GM18870 (cell line): Measurements from ENCODE around the gene SIDT1.
"Not testable (repeated sequence)": the region's sequence is repeated elsewhere in the genome, so short reads cannot be mapped to it uniquely, and the experiment has no call there.

Source experiments
- ATAC-seq: cut with Tn5 transposase; IDR thresholded peaks from one replicate; pipeline ENCODE4 v1.9.1; 2021; ENCODE audit warnings: moderate library complexity; ENCODE audit not compliant: unreplicated experiment

SIDT1 gene

GRCh38 chr3:113630956-113631542 lies 98.7 kb downstream of the SIDT1 start:
- no peak for ATAC-seq

- no peak for ATAC-seq
Observed at GRCh38 chr3:113631573-113631972, 99.2 kb downstream of the SIDT1 start.

- no peak for ATAC-seq
Observed at GRCh38 chr3:113634782-113635474, 102.6 kb downstream of the SIDT1 start.

- not testable (repeated sequence) for ATAC-seq
Observed at GRCh38 chr3:113636034-113636433, 103.7 kb downstream of the SIDT1 start.

GRCh38 chr3:113637756-113638155 lies 105.4 kb downstream of the SIDT1 start:
- ATAC-seq, result no peak

- ATAC-seq, result no peak
Observed at GRCh38 chr3:113638910-113639309, 106.6 kb downstream of the SIDT1 start.

GRCh38 chr3:113643583-113643982 lies 111.2 kb downstream of the SIDT1 start:
- ATAC-seq, result no peak

- no peak for ATAC-seq
Observed at GRCh38 chr3:113648524-113648923, 116.2 kb downstream of the SIDT1 start.

GRCh38 chr3:113649174-113649845 lies 117.0 kb downstream of the SIDT1 start:
- ATAC-seq, result no peak

- no peak for ATAC-seq
Observed at GRCh38 chr3:113654310-113654709, 122.0 kb downstream of the SIDT1 start.

GRCh38 chr3:113654851-113655250 lies 122.5 kb downstream of the SIDT1 start:
- no peak for ATAC-seq

- no peak for ATAC-seq
Observed at GRCh38 chr3:113658107-113658506, 125.8 kb downstream of the SIDT1 start.

GRCh38 chr3:113659101-113659541 lies 126.8 kb downstream of the SIDT1 start:
- ATAC-seq, result no peak

GRCh38 chr3:113659996-113660395 lies 127.6 kb downstream of the SIDT1 start:
- ATAC-seq, result no peak

- ATAC-seq, result no peak
Observed at GRCh38 chr3:113660458-113660857, 128.1 kb downstream of the SIDT1 start.

- ATAC-seq, result no peak
Observed at GRCh38 chr3:113660896-113661295, 128.5 kb downstream of the SIDT1 start.

- no peak for ATAC-seq
Observed at GRCh38 chr3:113662824-113663223, 130.5 kb downstream of the SIDT1 start.

- ATAC-seq, result no peak
Observed at GRCh38 chr3:113663324-113663750, 131.0 kb downstream of the SIDT1 start.

GRCh38 chr3:113663761-113664160 lies 131.4 kb downstream of the SIDT1 start:
- no peak for ATAC-seq

- ATAC-seq, result no peak
Observed at GRCh38 chr3:113664523-113665094, 132.3 kb downstream of the SIDT1 start.

GRCh38 chr3:113668015-113668414 lies 135.7 kb downstream of the SIDT1 start:
- ATAC-seq, result no peak

- ATAC-seq, result no peak
Observed at GRCh38 chr3:113673593-113673992, 141.2 kb downstream of the SIDT1 start.
